Measurements from ENCODE around the gene PRSS56.

PRSS56 gene

DNA sequence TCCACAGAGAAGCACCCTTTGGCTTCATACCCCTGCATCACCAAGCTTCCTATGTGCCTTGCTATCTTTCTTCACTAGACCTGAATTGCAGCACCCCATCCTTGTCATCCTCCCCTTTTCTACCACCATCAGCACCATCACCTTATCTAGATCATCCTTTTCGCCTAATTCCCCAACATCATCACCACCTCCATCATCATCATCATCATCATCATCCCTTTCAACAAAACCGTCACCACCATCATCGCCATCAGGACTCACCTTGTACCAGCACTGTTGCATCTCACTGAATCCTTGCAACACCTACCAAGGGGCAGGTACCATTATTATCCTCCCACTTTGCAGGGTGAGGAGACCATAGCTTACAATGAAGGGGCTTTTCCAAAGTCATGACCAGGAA is 21.7 kb upstream of the PRSS56 start:
- TF ChIP-seq, protein P1, sequence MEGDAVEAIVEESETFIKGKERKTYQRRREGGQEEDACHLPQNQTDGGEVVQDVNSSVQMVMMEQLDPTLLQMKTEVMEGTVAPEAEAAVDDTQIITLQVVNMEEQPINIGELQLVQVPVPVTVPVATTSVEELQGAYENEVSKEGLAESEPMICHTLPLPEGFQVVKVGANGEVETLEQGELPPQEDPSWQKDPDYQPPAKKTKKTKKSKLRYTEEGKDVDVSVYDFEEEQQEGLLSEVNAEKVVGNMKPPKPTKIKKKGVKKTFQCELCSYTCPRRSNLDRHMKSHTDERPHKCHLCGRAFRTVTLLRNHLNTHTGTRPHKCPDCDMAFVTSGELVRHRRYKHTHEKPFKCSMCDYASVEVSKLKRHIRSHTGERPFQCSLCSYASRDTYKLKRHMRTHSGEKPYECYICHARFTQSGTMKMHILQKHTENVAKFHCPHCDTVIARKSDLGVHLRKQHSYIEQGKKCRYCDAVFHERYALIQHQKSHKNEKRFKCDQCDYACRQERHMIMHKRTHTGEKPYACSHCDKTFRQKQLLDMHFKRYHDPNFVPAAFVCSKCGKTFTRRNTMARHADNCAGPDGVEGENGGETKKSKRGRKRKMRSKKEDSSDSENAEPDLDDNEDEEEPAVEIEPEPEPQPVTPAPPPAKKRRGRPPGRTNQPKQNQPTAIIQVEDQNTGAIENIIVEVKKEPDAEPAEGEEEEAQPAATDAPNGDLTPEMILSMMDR (IDR thresholded peaks at IDR 0.05; ENCODE audit: low read length, missing control alignments) = no peak
- no peak for DNase-seq (ENCODE audit: low read depth)

GRCh38 chr2:232501331-232501771 is 18.8 kb upstream of the PRSS56 start:
- no peak for DNase-seq (ENCODE audit: low read depth)
- H3K4me3 ChIP-seq (replicated peaks; ENCODE audit: low read depth, low read length) = no peak overlapping the region
- TF ChIP-seq, protein P1 (IDR thresholded peaks at IDR 0.05; ENCODE audit: low read length, missing control alignments) = no peak

More for the DNA sequence above, 21.7 kb upstream of the PRSS56 start:
- H3K4me3 ChIP-seq (replicated peaks; ENCODE audit: low read depth, low read length) = no peak overlapping the region

DNA sequence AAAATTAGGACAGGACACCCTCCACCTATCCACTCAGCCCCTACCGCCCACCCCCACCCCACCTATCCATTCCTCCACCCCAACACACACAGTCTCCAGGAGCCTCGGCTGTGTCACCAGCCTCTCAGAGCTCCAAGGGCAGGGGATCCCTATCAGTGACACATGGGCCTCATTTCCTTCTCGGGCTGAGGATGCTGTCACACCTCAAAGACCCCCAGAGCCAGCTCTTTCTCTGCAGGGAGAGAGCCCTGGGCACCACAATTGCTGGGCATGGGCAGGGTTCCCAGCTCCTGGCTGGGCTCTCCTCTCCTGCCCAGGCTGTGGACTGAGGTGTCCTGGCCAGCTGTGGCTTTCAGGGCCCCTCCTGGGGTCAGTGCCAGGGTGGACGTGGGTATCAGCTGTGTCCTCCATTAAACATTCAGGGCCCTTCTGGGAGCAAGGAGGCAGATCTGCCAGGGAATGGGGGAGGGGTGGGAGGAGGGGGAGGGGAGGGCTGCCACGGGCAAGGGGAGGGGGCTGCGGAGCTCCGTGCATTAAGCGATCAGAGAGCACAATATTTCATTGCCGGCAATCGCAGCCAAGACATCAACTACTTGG is 18.3 kb upstream of the PRSS56 start:
- DNase-seq (ENCODE audit: low read depth) = no peak
- TF ChIP-seq, protein P1 (IDR thresholded peaks at IDR 0.05; ENCODE audit: low read length, missing control alignments) = no peak
- no peak overlapping the region for H3K4me3 ChIP-seq (replicated peaks; ENCODE audit: low read depth, low read length)

DNA sequence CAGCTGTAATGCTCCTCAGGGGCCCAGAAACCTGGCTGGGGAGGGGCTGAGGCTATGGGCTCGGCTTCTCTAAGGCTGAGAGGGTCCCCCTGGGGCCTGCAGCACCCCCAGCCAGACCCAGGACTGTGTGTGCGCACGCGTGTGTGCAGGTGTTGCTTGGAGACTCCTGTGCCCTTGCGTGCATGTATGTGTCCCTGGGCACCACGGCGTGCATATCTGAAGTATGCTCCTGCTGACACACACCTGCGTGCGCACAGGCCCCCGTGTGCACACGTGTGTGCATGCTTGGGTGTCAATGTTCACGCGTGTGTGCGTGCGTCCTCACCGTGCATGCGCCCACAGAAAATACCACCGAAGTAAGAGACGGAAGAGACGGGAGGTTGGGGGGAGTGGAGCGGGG is 17.7 kb upstream of the PRSS56 start:
- no peak for DNase-seq (ENCODE audit: low read depth)
- TF ChIP-seq, protein P1 (IDR thresholded peaks at IDR 0.05; ENCODE audit: low read length, missing control alignments) = no peak
- no peak overlapping the region for H3K4me3 ChIP-seq (replicated peaks; ENCODE audit: low read depth, low read length)

DNA sequence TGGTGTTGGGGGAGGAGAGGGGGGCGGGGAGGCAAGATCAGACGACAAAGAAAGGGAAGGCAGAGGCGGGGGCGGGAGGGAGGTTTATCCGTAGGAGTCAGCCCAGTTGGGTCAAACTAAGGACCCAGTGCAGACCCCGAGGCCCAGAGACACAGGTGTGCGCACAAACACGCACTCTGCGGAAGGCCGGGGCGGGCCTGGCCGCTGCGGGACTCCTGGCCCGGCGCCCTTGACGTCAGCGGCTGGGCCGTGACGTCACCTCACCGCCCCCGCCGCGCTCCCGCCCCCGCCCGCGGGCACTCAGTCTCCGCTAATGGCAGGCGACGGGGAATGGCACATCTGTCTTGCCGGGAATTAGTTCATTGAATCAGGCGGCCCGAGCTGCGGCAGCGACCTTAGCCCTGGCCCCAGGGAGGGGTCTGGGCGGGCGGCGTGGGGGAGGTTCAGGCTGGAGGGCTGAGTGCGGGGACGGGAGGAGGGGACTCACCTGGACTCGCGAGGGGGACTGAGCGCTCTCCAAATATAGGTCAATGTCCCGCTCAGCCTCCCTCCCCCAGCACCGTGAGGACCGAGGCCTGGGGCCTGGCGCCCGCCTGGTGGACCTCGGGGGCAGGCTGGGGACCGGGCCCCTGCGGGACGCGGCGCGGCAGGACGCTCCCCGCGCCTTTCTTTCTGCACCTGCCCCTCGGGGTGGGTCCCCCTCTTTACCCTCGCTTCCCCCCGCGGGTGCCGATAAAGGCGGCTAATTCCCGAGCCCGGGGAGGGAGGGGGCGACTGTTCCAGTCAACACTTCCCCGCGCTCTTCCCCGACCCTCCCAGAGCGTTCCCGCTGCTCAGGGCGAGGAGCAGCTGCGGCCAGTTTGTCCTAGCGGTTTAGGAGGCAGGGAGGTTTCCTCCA is 17.0 kb upstream of the PRSS56 start:
- H3K4me3 ChIP-seq (replicated peaks; ENCODE audit: low read depth, low read length) = no peak overlapping the region
- DNase-seq (ENCODE audit: low read depth) = peak; percentile 38
- TF ChIP-seq, protein P1 (IDR thresholded peaks at IDR 0.05; ENCODE audit: low read length, missing control alignments) = no peak

- TF ChIP-seq, protein P1 (IDR thresholded peaks at IDR 0.05; ENCODE audit: low read length, missing control alignments) = no peak
- H3K4me3 ChIP-seq (replicated peaks; ENCODE audit: low read depth, low read length) = no peak overlapping the region
Measured at GRCh38 chr2:232503809-232504323, 16.3 kb upstream of the PRSS56 start.

More at GRCh38 chr2:232503809-232504323, 16.3 kb upstream of the PRSS56 start:
- no peak for DNase-seq (ENCODE audit: low read depth)
